IPS-15b (cell line): ENCODE results near the gene GGTLC2.
"Not testable (repeated sequence)": the region's sequence is repeated elsewhere in the genome, so short reads cannot be mapped to it uniquely, and the experiment has no call there.

Source experiments
- H3K27me3 ChIP-seq: one replicate; pipeline ENCODE4 v1.6.1; 2013; ENCODE audit warnings: low read length; ENCODE audit not compliant: control insufficient read depth, insufficient read depth
- H3K36me3 ChIP-seq: one replicate; pipeline ENCODE4 v1.6.1; 2013; ENCODE audit warnings: low read length; ENCODE audit not compliant: control insufficient read depth, insufficient read depth
- H3K4me1 ChIP-seq: one replicate; pipeline ENCODE4 v1.6.1; 2013; ENCODE audit warnings: mild to moderate bottlenecking, low read length; ENCODE audit not compliant: control insufficient read depth, insufficient read depth
- H3K4me3 ChIP-seq: one replicate; pipeline ENCODE4 v1.5.1; 2013; ENCODE audit warnings: low read depth, low read length
- H3K9ac ChIP-seq: one replicate; pipeline ENCODE4 v1.6.1; 2013; ENCODE audit warnings: low read depth, mild to moderate bottlenecking, low read length
- H3K9me3 ChIP-seq: one replicate; pipeline ENCODE4 v1.6.1; 2013; ENCODE audit warnings: mild to moderate bottlenecking, low read length; ENCODE audit not compliant: control insufficient read depth, insufficient read depth

GGTLC2 gene

GRCh38 chr22:22644314-22644713, at the start of gene GGTLC2:
Gene GGTLC2, plus strand, starts transcription at chr22:22644614. Its CDS starts 1,732 bp downstream, at chr22:22646346.
- H3K4me3 ChIP-seq, H3K36me3 ChIP-seq, H3K9ac ChIP-seq, H3K9me3 ChIP-seq, H3K27me3 ChIP-seq, H3K4me1 ChIP-seq: not testable (repeated sequence)

GRCh38 chr22:22595001-22595835, 49.2 kb upstream of the GGTLC2 start:
- peaks cover 71% of the 10 kb centered on the region for H3K27me3 ChIP-seq

DNA sequence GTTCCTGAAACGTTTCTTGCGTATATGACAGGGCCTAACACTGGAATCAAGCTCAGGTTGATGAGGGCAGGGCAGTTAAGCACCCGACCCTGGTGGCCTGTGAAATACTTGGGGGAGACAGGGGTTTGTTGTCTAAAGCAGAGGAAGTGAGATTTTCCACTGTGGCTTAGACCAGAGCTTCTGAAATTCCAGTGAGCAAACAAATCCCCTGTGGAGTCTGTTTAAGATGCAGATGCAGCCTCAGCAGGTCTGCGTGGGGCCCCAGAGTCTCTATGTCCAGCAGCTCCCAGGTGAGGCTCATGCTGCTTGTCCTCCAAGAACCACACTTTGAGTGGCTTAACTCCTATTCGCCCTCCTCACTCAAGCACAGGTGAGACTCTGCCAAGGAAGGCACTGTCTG, 46.3 kb upstream of the GGTLC2 start:
- H3K9ac ChIP-seq = no peak overlapping the region
- no peaks in the 10 kb centered on the region for H3K9me3 ChIP-seq
- H3K4me3 ChIP-seq = no peak overlapping the region
- no peaks in the 10 kb centered on the region for H3K4me1 ChIP-seq
- no peaks in the 10 kb centered on the region for H3K36me3 ChIP-seq
- H3K27me3 ChIP-seq = peaks cover 71% of the 10 kb centered on the region

More at GRCh38 chr22:22595001-22595835, 49.2 kb upstream of the GGTLC2 start:
- no peaks in the 10 kb centered on the region for H3K36me3 ChIP-seq
- no peaks in the 10 kb centered on the region for H3K9me3 ChIP-seq
- no peak overlapping the region for H3K9ac ChIP-seq
- H3K4me1 ChIP-seq = no peaks in the 10 kb centered on the region
- H3K4me3 ChIP-seq = no peak overlapping the region

- no peak overlapping the region for H3K9ac ChIP-seq
- no peaks in the 10 kb centered on the region for H3K36me3 ChIP-seq
- H3K9me3 ChIP-seq = no peaks in the 10 kb centered on the region
- peaks cover 78% of the 10 kb centered on the region for H3K27me3 ChIP-seq
- H3K4me1 ChIP-seq = no peaks in the 10 kb centered on the region
- H3K4me3 ChIP-seq = no peak overlapping the region
These were observed 45.2 kb upstream of the GGTLC2 start for GRCh38 chr22:22599248-22599647.

- H3K4me3 ChIP-seq = no peak overlapping the region
- H3K27me3 ChIP-seq = peaks cover 75% of the 10 kb centered on the region
- H3K9me3 ChIP-seq = no peaks in the 10 kb centered on the region
- peaks cover 3% of the 10 kb centered on the region for H3K4me1 ChIP-seq
- no peak overlapping the region for H3K9ac ChIP-seq
- H3K36me3 ChIP-seq = no peaks in the 10 kb centered on the region
These were observed 43.7 kb upstream of the GGTLC2 start for GRCh38 chr22:22600531-22601261.

DNA sequence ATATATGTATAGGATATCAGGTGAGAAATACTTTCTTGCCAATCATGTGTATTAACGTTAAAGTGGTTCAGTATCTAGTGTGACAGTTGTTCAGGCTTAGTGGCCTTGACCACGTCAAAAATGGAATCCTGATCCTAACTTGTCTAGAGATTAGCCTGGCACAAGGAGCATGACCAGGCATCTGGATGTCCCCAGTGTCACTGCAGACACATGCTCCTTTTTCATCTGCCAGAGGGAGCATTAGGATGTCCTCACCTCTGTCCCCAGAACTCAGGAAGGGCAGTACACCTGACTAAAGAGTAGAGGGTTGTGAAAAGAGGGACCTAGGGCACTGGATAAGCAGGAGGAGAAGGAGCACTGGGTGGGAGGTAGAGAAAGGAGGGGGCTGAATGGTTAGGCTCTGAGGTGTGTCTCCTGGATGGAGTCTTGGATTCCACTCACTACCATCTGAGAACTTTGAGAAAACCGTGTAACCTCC, 40.9 kb upstream of the GGTLC2 start:
- peaks cover 3% of the 10 kb centered on the region for H3K4me1 ChIP-seq
- no peaks in the 10 kb centered on the region for H3K36me3 ChIP-seq
- H3K27me3 ChIP-seq = peaks cover 69% of the 10 kb centered on the region
- H3K9ac ChIP-seq = no peak overlapping the region
- H3K9me3 ChIP-seq = no peaks in the 10 kb centered on the region
- H3K4me3 ChIP-seq = no peak overlapping the region

- no peak overlapping the region for H3K9ac ChIP-seq
- H3K27me3 ChIP-seq = peaks cover 67% of the 10 kb centered on the region
These were observed 39.9 kb upstream of the GGTLC2 start for GRCh38 chr22:22604326-22605073.

DNA sequence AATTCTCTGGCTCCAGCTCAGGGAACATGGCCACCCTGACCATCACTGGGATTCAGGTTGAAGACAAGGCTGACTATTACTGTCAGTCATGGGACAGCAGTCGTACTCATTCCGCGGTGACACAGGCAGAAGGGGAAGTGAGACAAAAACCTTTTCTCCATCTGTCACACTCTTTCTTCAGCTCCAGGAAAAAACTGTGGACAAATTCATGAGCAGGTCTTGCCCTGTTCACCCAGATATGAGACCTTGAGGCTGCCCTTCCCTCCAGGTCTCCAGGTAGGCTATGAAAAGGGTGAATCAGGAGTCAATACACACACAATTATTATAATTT, 39.4 kb upstream of the GGTLC2 start:
- H3K4me1 ChIP-seq = peaks cover 3% of the 10 kb centered on the region
- H3K36me3 ChIP-seq = no peaks in the 10 kb centered on the region
- H3K9me3 ChIP-seq = no peaks in the 10 kb centered on the region
- H3K9ac ChIP-seq = no peak overlapping the region
- no peak overlapping the region for H3K4me3 ChIP-seq
- peaks cover 70% of the 10 kb centered on the region for H3K27me3 ChIP-seq

More at GRCh38 chr22:22604326-22605073, 39.9 kb upstream of the GGTLC2 start:
- Histone ChIP-seq H3K9me3 (no peaks in the 10 kb centered on the region), H3K4me1 (peaks cover 3% of the 10 kb centered on the region), H3K36me3 (no peaks in the 10 kb centered on the region), H3K4me3 (no peak overlapping the region)

DNA sequence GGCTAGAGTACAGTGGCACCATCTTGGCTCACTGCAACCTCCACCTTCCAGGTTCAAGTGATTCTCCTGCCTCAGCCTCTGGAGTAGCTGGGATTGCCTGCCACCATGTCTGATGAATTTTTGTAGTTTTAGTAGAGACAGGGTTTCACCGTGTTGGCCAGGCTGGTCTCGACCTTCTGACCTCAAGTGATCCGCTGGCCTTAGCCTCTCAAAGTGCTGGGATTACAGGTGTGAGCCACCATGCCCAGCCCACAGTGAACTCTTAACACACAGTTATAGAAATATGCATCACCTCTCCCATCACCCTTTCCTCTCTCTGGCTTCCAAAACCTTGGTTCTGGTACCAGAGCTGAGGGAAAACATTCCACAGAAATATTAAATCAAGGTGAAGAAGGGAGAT, 36.4 kb upstream of the GGTLC2 start:
- H3K36me3 ChIP-seq, H3K9ac ChIP-seq, H3K4me3 ChIP-seq, H3K4me1 ChIP-seq, H3K9me3 ChIP-seq: not testable (repeated sequence)
- peaks cover 70% of the 10 kb centered on the region for H3K27me3 ChIP-seq

GRCh38 chr22:22609291-22609690, 35.1 kb upstream of the GGTLC2 start:
- Histone ChIP-seq H3K36me3 (no peaks in the 10 kb centered on the region), H3K4me1 (peaks cover 3% of the 10 kb centered on the region), H3K27me3 (peaks cover 69% of the 10 kb centered on the region), H3K9ac (no peak overlapping the region), H3K4me3 (no peak overlapping the region), H3K9me3 (no peaks in the 10 kb centered on the region)

DNA sequence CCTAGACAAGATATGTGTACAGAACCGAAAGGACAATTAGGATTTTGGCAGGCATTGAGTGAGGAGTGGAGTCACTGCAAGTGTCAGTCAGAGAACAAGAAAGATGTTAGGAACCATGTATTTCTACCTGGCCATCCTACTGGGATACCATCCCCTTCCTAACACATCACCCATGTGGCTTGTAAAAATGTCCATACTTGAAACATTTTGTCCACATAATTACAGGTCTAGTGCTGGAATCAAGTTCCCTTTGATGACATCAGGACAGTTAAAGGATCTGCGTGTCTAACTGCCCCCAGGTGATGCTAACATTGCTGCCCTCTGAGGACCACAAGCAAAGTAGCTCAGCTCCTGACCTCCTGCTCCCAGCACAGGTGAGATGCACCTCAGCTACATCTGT, 31.9 kb upstream of the GGTLC2 start:
- H3K9ac ChIP-seq = no peak overlapping the region
- H3K4me3 ChIP-seq = no peak overlapping the region
- H3K9me3 ChIP-seq = no peaks in the 10 kb centered on the region
- no peaks in the 10 kb centered on the region for H3K36me3 ChIP-seq
- peaks cover 80% of the 10 kb centered on the region for H3K27me3 ChIP-seq
- H3K4me1 ChIP-seq = no peaks in the 10 kb centered on the region
